HG03378 (cell line): ENCODE data around the gene OR10D3.
"Not testable (repeated sequence)": the region's sequence is repeated elsewhere in the genome, so short reads cannot be mapped to it uniquely, and the experiment has no call there.

Experiments used
- ATAC-seq: cut with Tn5 transposase; IDR thresholded peaks from one replicate; pipeline ENCODE4 v1.9.1; 2021; ENCODE audit warnings: mild to moderate bottlenecking, moderate library complexity; ENCODE audit not compliant: unreplicated experiment

OR10D3 gene

DNA sequence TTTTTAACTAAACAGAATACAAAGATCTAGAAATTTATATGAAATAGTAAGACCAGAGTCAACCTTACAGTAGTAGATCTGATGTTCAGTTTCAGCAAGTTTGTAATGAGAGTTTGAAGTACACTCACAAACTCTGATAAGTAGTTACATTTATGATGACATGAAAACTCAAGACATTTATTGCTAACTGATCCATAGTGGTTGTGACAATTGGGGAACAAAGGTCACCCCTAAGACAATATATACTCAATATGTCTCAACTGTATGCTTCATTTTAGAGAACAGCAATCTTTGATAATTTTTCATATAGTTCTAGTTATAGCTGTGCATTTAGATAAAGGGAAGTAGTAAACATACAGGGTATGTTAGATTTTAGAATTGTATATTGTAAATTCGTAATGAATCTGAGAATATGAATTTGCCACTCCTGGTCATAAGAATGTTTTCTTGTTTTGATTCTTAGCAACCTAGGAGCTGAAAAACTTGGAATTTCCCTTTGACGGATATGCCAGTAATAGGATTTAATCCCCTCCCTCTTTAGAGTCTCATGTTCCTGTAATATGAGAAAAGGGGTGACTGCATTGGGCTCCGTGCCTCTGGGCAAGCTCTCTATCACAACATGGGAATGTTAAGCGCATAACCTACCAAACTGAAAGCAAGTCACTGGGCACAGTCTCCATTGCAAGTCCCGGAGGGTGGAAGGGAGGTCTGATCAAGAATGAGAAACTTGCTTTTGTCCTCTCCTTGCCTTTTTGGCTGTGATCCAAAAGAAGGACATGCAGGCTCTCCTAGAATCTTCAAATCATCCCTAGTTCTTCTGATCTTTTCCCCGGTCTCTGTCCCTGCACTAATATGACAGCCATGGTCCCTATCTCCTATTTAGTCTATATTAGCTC is 11.4 kb downstream of the OR10D3 start:
- ATAC-seq: no peak

GRCh38 chr11:124195189-124195734 is 12.1 kb downstream of the OR10D3 start:
- peak; percentile 81 for ATAC-seq

DNA sequence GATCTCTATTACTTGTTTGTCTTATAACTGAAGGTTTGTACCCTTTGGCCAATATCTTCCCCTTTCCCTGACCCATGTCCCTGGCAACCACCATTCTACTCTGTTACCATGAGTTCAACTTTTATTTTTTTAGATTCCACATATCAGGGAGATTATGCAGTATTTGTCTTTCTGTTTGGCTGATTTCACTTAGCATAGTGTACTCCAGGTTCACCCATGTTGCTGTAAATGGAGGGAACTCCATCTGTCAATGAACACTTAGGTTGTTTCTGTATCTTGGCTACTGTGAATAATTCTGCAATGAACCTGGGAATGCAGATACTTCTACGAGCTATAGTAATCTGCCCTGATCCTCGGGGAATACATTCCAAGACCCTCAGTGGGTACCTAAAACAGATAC is 14.9 kb downstream of the OR10D3 start:
- ATAC-seq: no peak

GRCh38 chr11:124198897-124199296 is 15.8 kb downstream of the OR10D3 start:
- no peak for ATAC-seq

- no peak for ATAC-seq
These were observed 16.6 kb downstream of the OR10D3 start for GRCh38 chr11:124199702-124200101.

GRCh38 chr11:124200671-124201070 is 17.5 kb downstream of the OR10D3 start:
- no peak for ATAC-seq

DNA sequence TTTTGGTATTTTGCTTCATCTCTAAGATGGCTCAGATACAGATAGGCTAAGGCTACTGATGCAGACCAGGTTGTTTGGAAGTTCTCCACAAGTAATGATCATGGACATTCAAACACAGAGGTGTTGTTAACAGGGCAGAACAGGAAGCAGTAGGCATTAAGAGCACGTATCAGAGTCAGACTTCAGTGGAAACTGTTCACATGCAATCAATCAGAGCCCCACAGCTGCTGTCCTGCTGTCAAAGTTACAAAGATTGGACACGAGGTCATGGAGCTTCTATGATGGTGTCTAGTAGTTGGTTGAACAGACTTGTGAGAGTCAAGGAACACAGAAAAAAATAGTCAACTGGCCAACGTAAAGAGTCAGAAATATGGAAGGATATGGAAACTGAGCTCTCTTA is 19.8 kb downstream of the OR10D3 start:
- ATAC-seq: no peak

DNA sequence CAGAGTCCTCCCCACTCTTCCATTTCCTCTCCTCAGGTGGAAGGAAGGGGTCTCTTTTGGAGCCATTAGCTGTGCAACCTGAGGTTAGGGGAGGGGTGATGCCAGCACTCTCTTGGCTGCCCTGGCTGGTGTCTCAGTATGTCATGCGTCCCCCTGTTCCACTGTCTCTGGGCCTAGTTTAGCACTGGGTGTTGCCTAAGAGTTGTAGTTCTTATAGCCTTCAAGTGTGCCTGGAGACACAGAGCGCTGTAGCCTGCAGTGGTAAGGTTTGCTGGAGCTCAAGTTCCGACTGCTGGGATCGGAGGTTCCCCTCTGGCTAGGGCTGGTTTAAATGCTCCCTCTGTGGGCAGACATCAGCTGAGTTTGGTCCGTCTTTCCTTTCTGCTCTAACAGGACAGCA is 20.9 kb downstream of the OR10D3 start:
- no peak for ATAC-seq

DNA sequence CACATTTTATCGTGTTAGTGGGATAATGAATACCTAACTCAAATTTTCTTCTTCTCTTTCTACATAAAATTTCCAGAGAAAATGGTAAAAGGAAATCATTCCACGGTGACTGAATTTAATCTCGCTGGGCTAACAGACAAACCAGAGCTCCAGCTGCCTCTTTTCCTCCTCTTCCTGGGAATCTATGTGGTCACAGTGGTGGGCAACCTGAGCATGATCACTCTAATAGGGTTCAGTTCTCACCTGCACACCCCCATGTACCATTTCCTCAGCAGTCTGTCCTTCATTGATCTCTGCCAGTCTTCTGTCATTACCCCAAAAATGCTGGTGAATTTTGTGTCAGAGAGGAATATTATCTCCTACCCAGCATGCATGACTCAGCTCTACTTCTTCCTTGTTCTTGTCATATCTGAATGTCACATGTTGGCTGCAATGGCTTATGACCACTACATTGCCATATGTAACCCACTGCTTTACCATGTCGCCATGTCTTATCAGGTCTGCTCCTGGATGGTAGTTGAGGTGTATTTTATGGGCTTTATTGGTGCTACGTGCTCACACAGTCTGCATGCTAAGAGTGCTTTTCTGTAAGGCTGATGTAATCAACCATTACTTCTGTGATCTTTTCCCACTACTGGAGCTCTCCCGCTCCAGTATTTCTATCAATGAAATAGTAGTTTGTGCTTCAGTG is 24.1 kb downstream of the OR10D3 start:
- no peak for ATAC-seq

- ATAC-seq: no peak
These were observed 26.7 kb downstream of the OR10D3 start for GRCh38 chr11:124209824-124210357.

DNA sequence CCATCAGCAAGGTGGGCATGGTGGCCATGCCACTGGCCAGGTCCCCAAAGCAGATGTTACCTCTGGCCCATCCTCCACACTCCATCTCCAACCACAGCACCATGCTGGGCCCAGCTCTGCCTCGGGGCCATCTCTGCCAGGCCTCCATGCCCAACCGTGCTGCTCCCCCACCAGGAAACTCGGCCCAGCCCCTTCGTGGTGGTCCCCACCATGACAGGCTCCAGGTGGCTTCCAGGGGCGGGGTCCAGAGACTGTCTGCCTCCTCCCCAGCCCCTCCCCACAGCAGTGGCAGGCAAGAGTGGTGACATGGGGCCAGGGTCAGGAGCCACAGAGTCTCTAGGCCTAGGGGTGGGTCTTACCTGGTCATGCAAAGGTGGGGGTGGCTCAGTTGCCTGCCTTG is 27.3 kb downstream of the OR10D3 start:
- no peak for ATAC-seq

DNA sequence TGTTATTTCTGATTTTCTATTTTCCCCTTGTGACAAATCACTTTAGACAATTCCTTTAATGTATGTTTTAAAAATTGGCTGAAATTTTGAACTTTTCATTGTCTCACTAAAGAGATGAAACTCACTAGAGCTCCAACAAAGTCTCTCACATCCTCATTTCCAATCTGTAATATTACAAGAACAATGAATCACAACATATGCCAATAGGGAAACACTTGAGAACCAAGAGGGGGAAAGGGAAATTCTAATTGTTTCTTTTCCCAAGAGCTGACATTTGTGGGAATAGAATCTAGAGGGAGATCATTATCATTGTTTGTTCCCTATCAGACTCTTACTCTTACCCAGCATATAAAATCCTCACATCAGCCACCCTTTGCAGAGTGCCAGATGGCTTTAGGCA is 28.2 kb downstream of the OR10D3 start:
- ATAC-seq: no peak

DNA sequence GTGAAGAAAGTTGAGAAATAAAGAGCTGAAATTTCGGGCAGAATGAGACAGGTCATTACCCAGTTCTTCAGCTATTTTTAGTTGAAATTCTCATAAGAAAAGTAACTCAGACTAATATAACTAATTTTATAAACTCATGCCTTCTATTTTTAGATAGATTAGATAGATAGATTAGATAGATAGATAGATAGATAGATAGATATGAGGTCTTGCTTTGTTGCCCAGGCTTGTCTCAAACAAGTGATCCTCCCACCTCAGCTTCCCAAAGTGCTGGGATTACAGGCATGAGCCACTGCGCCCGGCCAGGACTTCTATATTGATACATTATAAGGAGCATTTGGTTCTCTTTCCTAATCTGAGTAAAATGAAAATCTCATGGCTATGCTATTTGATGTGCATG is 30.9 kb downstream of the OR10D3 start:
- ATAC-seq: no peak

DNA sequence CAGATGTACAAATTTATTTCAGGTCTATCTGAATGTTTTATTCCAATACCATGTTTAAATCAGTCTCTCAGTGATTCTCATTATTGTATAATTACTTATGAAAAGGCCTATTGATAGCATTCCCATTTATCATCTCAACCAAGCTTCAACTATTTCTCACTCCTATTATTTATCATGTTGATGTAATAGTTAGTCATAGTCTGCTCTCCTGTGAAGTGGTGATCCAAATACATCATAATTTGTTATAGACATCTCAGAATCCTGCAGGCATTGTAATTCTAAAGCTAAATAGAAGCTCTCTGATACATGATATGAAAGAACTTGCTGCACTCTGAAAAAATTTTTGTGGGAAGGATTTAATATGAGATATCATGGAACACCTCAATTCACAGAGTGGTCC is 36.0 kb downstream of the OR10D3 start:
- ATAC-seq: no peak

GRCh38 chr11:124222407-124222806 is 39.3 kb downstream of the OR10D3 start:
- ATAC-seq: no peak

DNA sequence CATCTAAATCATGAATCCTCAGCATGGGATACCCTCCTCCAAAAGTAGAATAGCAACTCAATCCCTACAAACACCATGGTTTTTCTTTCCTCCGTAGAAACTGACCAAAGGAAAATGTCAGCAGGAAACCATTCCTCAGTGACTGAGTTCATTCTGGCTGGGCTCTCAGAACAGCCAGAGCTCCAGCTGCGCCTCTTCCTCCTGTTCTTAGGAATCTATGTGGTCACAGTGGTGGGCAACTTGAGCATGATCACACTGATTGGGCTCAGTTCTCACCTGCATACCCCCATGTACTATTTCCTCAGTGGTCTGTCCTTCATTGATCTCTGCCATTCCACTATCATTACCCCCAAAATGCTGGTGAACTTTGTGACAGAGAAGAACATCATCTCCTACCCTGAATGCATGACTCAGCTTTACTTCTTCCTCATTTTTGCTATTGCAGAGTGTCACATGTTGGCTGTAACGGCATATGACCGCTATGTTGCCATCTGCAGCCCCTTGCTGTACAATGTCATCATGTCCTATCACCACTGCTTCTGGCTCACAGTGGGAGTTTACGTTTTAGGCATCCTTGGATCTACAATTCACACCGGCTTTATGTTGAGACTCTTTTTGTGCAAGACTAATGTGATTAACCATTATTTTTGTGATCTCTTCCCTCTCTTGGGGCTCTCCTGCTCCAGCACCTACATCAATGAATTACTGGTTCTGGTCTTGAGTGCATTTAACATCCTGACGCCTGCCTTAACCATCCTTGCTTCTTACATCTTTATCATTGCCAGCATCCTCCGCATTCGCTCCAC is 41.7 kb downstream of the OR10D3 start:
- not testable (repeated sequence) for ATAC-seq

DNA sequence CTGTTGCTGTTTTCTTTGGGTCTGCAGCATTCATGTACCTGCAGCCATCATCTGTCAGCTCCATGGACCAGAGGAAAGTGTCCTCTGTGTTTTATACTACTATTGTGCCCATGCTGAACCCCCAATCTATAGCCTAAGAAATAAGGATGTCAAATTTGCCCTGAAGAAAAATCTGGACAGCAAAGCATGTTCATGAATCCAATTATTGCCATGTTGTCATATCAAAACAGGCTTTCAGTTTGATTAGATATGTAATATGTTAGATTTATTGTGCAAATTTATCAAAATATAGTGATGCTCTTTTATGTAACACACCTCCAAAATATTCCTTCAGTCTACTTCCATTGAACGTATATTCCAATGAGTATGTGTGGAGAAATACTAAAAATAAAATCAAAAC is 42.3 kb downstream of the OR10D3 start:
- no peak for ATAC-seq

GRCh38 chr11:124233376-124233775 is 50.2 kb downstream of the OR10D3 start:
- ATAC-seq: no peak
